Measurements from ENCODE around the gene VAV2.

- peak; percentile 92 for TF ChIP-seq CTCF (IDR thresholded peaks at IDR 0.05; ENCODE audit: low read depth, low read length, missing input control)
- TF ChIP-seq ZBTB33 (IDR thresholded peaks at IDR 0.05), result no peak
- no peak for TF ChIP-seq EGR1 (IDR thresholded peaks at IDR 0.05; ENCODE audit: low read depth in 2 of 2)
- no peak for TF ChIP-seq TAF1 (conservative IDR thresholded peaks at IDR 0.05)
- no peak for TF ChIP-seq SP1 (IDR thresholded peaks at IDR 0.05)
- TF ChIP-seq YY1 (IDR thresholded peaks at IDR 0.05), result no peak
These were observed 199.2 kb downstream of the VAV2 start for GRCh38 chr9:133792721-133793470.
